Gastrocnemius medialis (tissue), 4 donors: ENCODE results near the gene IL1B. TPM values are rescaled to one million over a fixed set of nuclear protein-coding genes. Genes with fewer than 3 reads are reported as not detected.

Source experiments
- ATAC-seq, 2 donors: fragments of 150-250 bp; one replicate each; pipeline ENCODE4 v1.9.1; 2016
- DNase-seq, 2 donors: peaks; one replicate each; pipeline ENCODE4 v3.0.0-alpha.2; 2019
- H3K27ac ChIP-seq, 4 donors: fragments of 200-600 bp; sonication (generic); 1 replicate in 1 of 4; 2 replicates in 3 of 4; pipeline ENCODE4 v1.5.1; 2016 to 2018; ENCODE audit warnings: mild to moderate bottlenecking in 2 of 4, moderate library complexity in 1 of 4
- H3K27me3 ChIP-seq, 3 donors: fragments of 200-600 bp; sonication (generic) in 2 of 3; 1 replicate in 1 of 3; 2 replicates in 2 of 3; pipeline versions ENCODE4 v1.5.1 to v1.6.0; 2016 to 2019; ENCODE audit warnings: mild to moderate bottlenecking in 1 of 3, moderate library complexity in 1 of 3
- H3K36me3 ChIP-seq, 2 donors: fragments of 200-600 bp; sonication (generic) in 1 of 2; one replicate each; pipeline ENCODE4 v1.5.1; 2017 to 2018
- H3K4me1 ChIP-seq, 2 donors: fragments of 200-600 bp; sonication (generic) in 1 of 2; one replicate each; pipeline ENCODE4 v1.5.1; 2016 to 2017; ENCODE audit warnings: mild to moderate bottlenecking in 2 of 2
- H3K4me3 ChIP-seq, 4 donors: fragments of 200-600 bp; sonication (generic) in 3 of 4; 1 replicate in 1 of 4; 2 replicates in 3 of 4; pipeline ENCODE4 v1.5.1; 2016 to 2019; ENCODE audit warnings: mild to moderate bottlenecking in 2 of 4
- H3K9me3 ChIP-seq, 3 donors: fragments of 200-600 bp; sonication (generic) in 2 of 3; 1 replicate in 1 of 3; 2 replicates in 2 of 3; pipeline ENCODE4 v1.5.1; 2016 to 2019
- CTCF ChIP-seq, 5 experiments: fragments of 450-650 bp in 3 of 5; fragments of 200-600 bp in 2 of 5; sonication (generic) in 2 of 5; IDR thresholded peaks in 4 of 5; conservative IDR thresholded peaks in 1 of 5; 1 replicate in 4 of 5; 2 replicates in 1 of 5; pipeline ENCODE4 v1.5.1; 2016 to 2019; ENCODE audit warnings: antibody characterized with exemption in 5 of 5, mild to moderate bottlenecking in 3 of 5, moderate library complexity in 3 of 5
- POLR2A ChIP-seq, 2 donors: fragments of 450-650 bp; IDR thresholded peaks; one replicate each; pipeline ENCODE4 v1.6.1; 2017; ENCODE audit warnings: antibody characterized with exemption in 2 of 2, mild to moderate bottlenecking in 2 of 2, moderate library complexity in 2 of 2
- in situ Hi-C, 4 donors: fragments of 200-750 bp; cut with MboI; loops; one replicate each; pipeline versions ENCODE4 v1.15.0 to v1.8.0; 2017; ENCODE audit warnings: low sequenced_read_pairs in 4 of 4
- intact Hi-C: fragments of 100-400 bp; cut with DNase I; formaldehyde crosslinking; loops from one replicate; pipeline ENCODE4 v1.15.1; 2023; ENCODE audit warnings: low total_unique reads
- total RNA-seq, 4 donors: library from RNA; depleted of rRNA; stranded (reverse); fragments of >200 nt; gene quantifications; one replicate each; pipeline versions ENCODE4 v1.1.0 to v1.2.3, GENCODE V29; 2016

Gene IL1B
- total RNA-seq, 4 donors from 2014 or later, result not detected

GRCh38 chr2:112877423-112877822 is 40.8 kb upstream of the IL1B start:
- H3K36me3 ChIP-seq, result no peaks in the 10 kb centered on the region
- no peaks in the 10 kb centered on the region for H3K9me3 ChIP-seq
- intact Hi-C loops (no loop called here), in situ Hi-C loops (loop anchor here in 1 of 4 donors (10.0 kb wide), 1 partner anchor 123 kb away; no protein-coding TSS in a partner anchor)
- H3K4me3 ChIP-seq, result no peak overlapping the region
- peaks cover 0 to 6% (median 0%) of the 10 kb centered on the region in 3 donors for H3K27me3 ChIP-seq
- H3K27ac ChIP-seq, result no peak overlapping the region
- ATAC-seq, result no peak
- no peaks in the 10 kb centered on the region for H3K4me1 ChIP-seq
- TF ChIP-seq CTCF (IDR thresholded peaks at IDR 0.05 in 4 of 5, conservative IDR thresholded peaks at IDR 0.05 in 1 of 5), result no peak
- TF ChIP-seq POLR2A (IDR thresholded peaks at IDR 0.05), result no peak
- no peak for DNase-seq

DNA sequence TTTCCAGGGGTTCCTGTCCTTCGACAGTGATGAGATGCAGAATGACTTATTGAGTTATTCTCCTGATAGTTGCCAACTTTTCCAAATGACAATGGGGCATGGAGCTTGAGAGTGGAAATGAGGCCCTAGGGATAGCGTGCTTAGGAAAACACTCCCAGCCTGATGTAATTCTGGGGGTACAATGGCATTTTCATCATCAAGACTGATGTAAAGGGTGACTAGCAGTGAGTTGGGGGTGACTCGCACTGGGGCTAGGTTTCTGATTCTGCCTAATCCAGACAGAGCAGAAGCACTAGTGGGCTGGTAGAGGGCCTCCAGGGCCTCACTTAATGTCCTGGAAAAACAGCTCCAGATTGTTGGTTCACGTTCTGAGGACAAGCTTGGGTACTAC is 40.4 kb upstream of the IL1B start:
- ATAC-seq (no peak), DNase-seq (no peak)
- TF ChIP-seq CTCF (IDR thresholded peaks at IDR 0.05 in 4 of 5, conservative IDR thresholded peaks at IDR 0.05 in 1 of 5) (no peak), POLR2A (IDR thresholded peaks at IDR 0.05) (no peak)
- in situ Hi-C loops (loop anchor here in 1 of 4 donors (10.0 kb wide), 1 partner anchor 122 kb away; no protein-coding TSS in a partner anchor), intact Hi-C loops (no loop called here)
- Histone ChIP-seq H3K27ac (no peak overlapping the region), H3K9me3 (no peaks in the 10 kb centered on the region), H3K36me3 (no peaks in the 10 kb centered on the region), H3K4me1 (no peaks in the 10 kb centered on the region), H3K4me3 (no peak overlapping the region), H3K27me3 (peaks cover 0 to 6% (median 0%) of the 10 kb centered on the region in 3 donors)

GRCh38 chr2:112876257-112876970 is 39.8 kb upstream of the IL1B start:
- H3K27ac ChIP-seq, result no peak overlapping the region
- no peaks in the 10 kb centered on the region for H3K36me3 ChIP-seq
- DNase-seq (no peak), ATAC-seq (no peak)
- H3K4me3 ChIP-seq, result no peak overlapping the region
- intact Hi-C loops (no loop called here), in situ Hi-C loops (loop anchor here in 1 of 4 donors (10.0 kb wide), 1 partner anchor 122 kb away; no protein-coding TSS in a partner anchor)
- TF ChIP-seq CTCF (IDR thresholded peaks at IDR 0.05 in 4 of 5, conservative IDR thresholded peaks at IDR 0.05 in 1 of 5), result no peak
- no peak for TF ChIP-seq POLR2A (IDR thresholded peaks at IDR 0.05)
- no peaks in the 10 kb centered on the region for H3K9me3 ChIP-seq
- H3K27me3 ChIP-seq, result peaks cover 0 to 6% (median 0%) of the 10 kb centered on the region in 3 donors
- H3K4me1 ChIP-seq, result no peaks in the 10 kb centered on the region

DNA sequence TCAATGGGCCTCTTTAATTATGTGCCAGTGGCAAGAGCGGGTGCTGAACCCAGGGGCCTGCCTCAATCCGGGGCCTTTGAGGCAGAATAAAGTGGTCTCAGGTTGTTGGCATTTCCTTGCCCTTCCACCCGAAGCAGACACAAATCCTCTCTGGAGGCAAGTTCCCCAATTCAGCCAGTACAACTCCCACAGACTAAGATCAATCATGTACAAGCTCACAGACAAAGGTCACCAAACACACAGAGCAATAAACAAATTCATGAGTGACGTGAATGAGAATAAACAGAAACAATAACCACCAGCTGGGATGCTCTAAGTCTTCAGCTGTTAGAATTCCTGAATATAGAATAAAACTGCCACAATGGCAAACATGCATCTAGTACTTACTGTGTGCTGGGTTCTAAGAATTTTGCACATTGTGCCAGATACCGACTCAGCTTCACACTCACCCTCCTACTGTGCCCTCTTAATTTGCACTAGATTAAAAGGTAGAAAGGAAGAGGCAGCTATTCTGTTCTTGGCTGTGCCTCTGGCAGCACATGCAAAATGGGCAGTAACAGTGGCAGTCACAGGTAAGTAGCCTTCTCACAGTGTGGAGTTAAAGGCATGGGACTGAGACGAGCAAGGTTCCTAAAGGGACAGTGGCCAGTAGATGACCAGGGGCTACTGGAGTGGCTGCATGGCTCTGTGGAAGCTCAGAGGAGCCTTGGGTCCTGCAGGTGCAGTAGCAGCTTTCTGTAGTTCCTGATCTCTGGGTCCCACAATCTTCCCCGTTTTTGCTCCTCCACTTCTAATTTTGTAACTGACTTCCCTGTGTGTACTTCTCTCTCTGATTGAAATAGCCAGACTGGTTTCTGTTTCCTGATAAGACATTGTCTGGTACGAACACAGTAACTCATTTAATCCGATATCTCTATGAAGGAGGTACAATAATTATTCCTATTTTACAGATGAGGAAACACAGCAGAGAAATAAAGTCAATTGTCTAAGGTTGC is 34.6 kb upstream of the IL1B start:
- ATAC-seq (no peak), DNase-seq (no peak)
- in situ Hi-C loops, result loop anchor here in 1 of 4 donors (10.0 kb wide), 1 partner anchor 116 kb away; no protein-coding TSS in a partner anchor
- H3K4me1 ChIP-seq, result peaks cover 0 to 9% of the 10 kb centered on the region in 2 donors
- H3K36me3 ChIP-seq, result no peaks in the 10 kb centered on the region
- H3K9me3 ChIP-seq, result no peaks in the 10 kb centered on the region
- H3K27me3 ChIP-seq, result peaks cover 0 to 6% (median 0%) of the 10 kb centered on the region in 3 donors
- no peak overlapping the region for H3K4me3 ChIP-seq
- H3K27ac ChIP-seq, result no peak overlapping the region
- intact Hi-C loops, result no loop called here
- TF ChIP-seq POLR2A (IDR thresholded peaks at IDR 0.05) (no peak), CTCF (IDR thresholded peaks at IDR 0.05 in 4 of 5, conservative IDR thresholded peaks at IDR 0.05 in 1 of 5) (no peak)
